ENCODE data around the gene KRTAP4-16. TPM values are rescaled to one million over a fixed set of nuclear protein-coding genes. Genes with fewer than 3 reads are reported as not detected.

Gene KRTAP4-16
- total RNA-seq, 1 experiment from 2014 or later = not detected

- Histone ChIP-seq H3K14ac (ENCODE audit: insufficient read depth, low read length) (no peak overlapping the region), H3K18ac (ENCODE audit: insufficient read length, low read depth, low read length) (no peak overlapping the region), H2AK5ac (ENCODE audit: insufficient read length, low read length) (no peak overlapping the region), H3K4ac (ENCODE audit: low read depth, low read length) (no peak overlapping the region), H2BK5ac (ENCODE audit: insufficient read length, low read length) (no peak overlapping the region), H3K9ac (ENCODE audit: extremely low read depth, insufficient read length, low read length) (no peak overlapping the region), H2BK12ac (ENCODE audit: insufficient read length, low read depth, low read length) (no peak overlapping the region), H3T11ph (ENCODE audit: low read length) (no peak overlapping the region), H3K27me3 (ENCODE audit: insufficient read depth, low read length) (no peaks in the 10 kb centered on the region), H2BK20ac (ENCODE audit: low read depth, low read length, poor library complexity, severe bottlenecking) (no peak overlapping the region), H2BK15ac (ENCODE audit: low read depth, low read length) (no peak overlapping the region), H3K79me2 (ENCODE audit: insufficient read depth, low read length) (no peaks in the 10 kb centered on the region), H3K9me3 (ENCODE audit: control insufficient read depth, low read depth, low read length) (no peaks in the 10 kb centered on the region), H2BK120ac (ENCODE audit: low read depth, low read length, poor library complexity, severe bottlenecking) (no peak overlapping the region), H2AFZ (ENCODE audit: low read length) (no peak overlapping the region), H4K20me1 (ENCODE audit: control insufficient read depth, insufficient read depth, insufficient read length) (no peaks in the 10 kb centered on the region), H3K4me1 (ENCODE audit: insufficient read depth, low read length) (no peaks in the 10 kb centered on the region), H3K56ac (ENCODE audit: insufficient read length, low read depth, low read length) (no peak overlapping the region), H4K5ac (ENCODE audit: insufficient read length, low read depth, low read length) (no peak overlapping the region), H3K4me2 (ENCODE audit: insufficient read depth, insufficient read length, low read length) (no peak overlapping the region), H3K79me1 (ENCODE audit: insufficient read depth, low read depth, low read length, poor library complexity, severe bottlenecking) (no peaks in the 10 kb centered on the region), H4K8ac (replicated peaks; ENCODE audit: insufficient read length, low read depth, low read length) (no peak overlapping the region), H3K23ac (ENCODE audit: insufficient read length, low read depth, low read length) (no peak overlapping the region), H3K23me2 (ENCODE audit: insufficient read length, low read depth, low read length, poor library complexity, severe bottlenecking) (no peaks in the 10 kb centered on the region), H3K27ac (ENCODE audit: insufficient read length, low read depth, low read length) (no peak overlapping the region), H4K91ac (ENCODE audit: insufficient read length, low read depth, low read length) (no peak overlapping the region)
- Mint-ChIP-seq H3K4me1 (peaks cover 31 to 38% of the 10 kb centered on the region in 2 experiments), H3K36me3 (ENCODE audit: insufficient read depth in 1 of 3, low read depth in 3 of 3) (peaks cover 0 to 10% (median 3%) of the 10 kb centered on the region in 3 experiments; a peak in 3 of 7 replicates), H3K27me3 (ENCODE audit: low read depth) (peaks cover 1% of the 10 kb centered on the region; the same call in 1 of the 2 replicates), H3K27ac (no peak overlapping the region), H3K4me3 (no peak overlapping the region), H3K9me3 (peaks cover 4 to 11% of the 10 kb centered on the region in 2 experiments; a peak in 4 of 5 replicates)
- TF ChIP-seq CTCF (conservative IDR thresholded peaks at IDR 0.05) = no peak
- DNase-seq = no peak
- WGBS (ENCODE audit: extremely low coverage, insufficient read length, low lambda C conversion rate) = no CpG with 5 or more reads among the region's 6 CpGs
Observed at GRCh38 chr17:41098481-41098880, 3.5 kb downstream of the KRTAP4-16 start.
